COLO668 (cell line): Measurements from ENCODE around the gene CCL18.
"Not testable (repeated sequence)": the region's sequence is repeated elsewhere in the genome, so short reads cannot be mapped to it uniquely, and the experiment has no call there.

Experiments
- DNase-seq: peaks from one replicate; lab custom pipeline; 2025; ENCODE audit not compliant: unreplicated experiment; lab: John Stamatoyannopoulos, UW

CCL18 gene

GRCh38 chr17:36103401-36103975 lies 39.4 kb downstream of the CCL18 start, which contains the start of gene CCL4:
Gene CCL4 (plus strand): TSS chr17:36103827. CDS start chr17:36103906, 79 bp downstream.
- not testable (repeated sequence) for DNase-seq

GRCh38 chr17:36104246-36104645 lies 40.2 kb downstream of the CCL18 start:
- not testable (repeated sequence) for DNase-seq

GRCh38 chr17:36104701-36105181 lies 40.7 kb downstream of the CCL18 start:
- DNase-seq, result no peak

GRCh38 chr17:36105781-36106492 lies 41.9 kb downstream of the CCL18 start:
- DNase-seq, result no peak

- no peak for DNase-seq
These were observed 42.4 kb downstream of the CCL18 start for GRCh38 chr17:36106493-36106835.

GRCh38 chr17:36107660-36108059 lies 43.6 kb downstream of the CCL18 start:
- no peak for DNase-seq

GRCh38 chr17:36108265-36108664 lies 44.2 kb downstream of the CCL18 start:
- DNase-seq, result not testable (repeated sequence)

- DNase-seq, result no peak
These were observed 47.0 kb downstream of the CCL18 start for GRCh38 chr17:36111068-36111490.

GRCh38 chr17:36112572-36112971 lies 48.5 kb downstream of the CCL18 start:
- DNase-seq, result no peak

- DNase-seq, result not testable (repeated sequence)
These were observed 49.1 kb downstream of the CCL18 start for GRCh38 chr17:36113131-36113530.

GRCh38 chr17:36114971-36115648 lies 51.0 kb downstream of the CCL18 start:
- not testable (repeated sequence) for DNase-seq

- not testable (repeated sequence) for DNase-seq
These were observed 51.5 kb downstream of the CCL18 start for GRCh38 chr17:36115649-36115977.

GRCh38 chr17:36117505-36118382 lies 53.7 kb downstream of the CCL18 start:
- DNase-seq, result no peak

- no peak for DNase-seq
These were observed 54.6 kb downstream of the CCL18 start for GRCh38 chr17:36118477-36119353.

- no peak for DNase-seq
These were observed 56.1 kb downstream of the CCL18 start for GRCh38 chr17:36120221-36120620.

GRCh38 chr17:36121099-36121498 lies 57.0 kb downstream of the CCL18 start:
- DNase-seq, result not testable (repeated sequence)
